HepG2 (cell line): Measurements from ENCODE around the gene MAP2K7. TPM values are rescaled to one million over a fixed set of nuclear protein-coding genes. Genes with fewer than 3 reads are reported as not detected.
A peak's percentile ranks its signal among the peaks of the same experiment; 100 is the strongest.

Experiments used
- ATF6 ChIP-seq: sonication (generic); formaldehyde crosslinking; conservative IDR thresholded peaks from 2 replicates; pipeline ENCODE4 v1.4.0; 2020; ENCODE audit warnings: missing genetic modification reagents
- BCL6 ChIP-seq: IDR thresholded peaks from 2 replicates; pipeline ENCODE4 v1.6.1; 2016; ENCODE audit warnings: missing genetic modification reagents, missing compliant biosample characterization
- FOXP4 ChIP-seq: sonication (generic); formaldehyde crosslinking; IDR thresholded peaks from 2 replicates; pipeline ENCODE4 v1.4.0; 2020; ENCODE audit warnings: missing genetic modification reagents
- GPBP1L1 ChIP-seq: sonication (generic); formaldehyde crosslinking; IDR thresholded peaks from 2 replicates; pipeline ENCODE4 v1.5.0; 2020; ENCODE audit warnings: mild to moderate bottlenecking, missing genetic modification reagents
- HMGXB4 ChIP-seq, 2 experiments: sonication (generic) in 1 of 2; formaldehyde crosslinking in 1 of 2; IDR thresholded peaks; 2 replicates each; pipeline versions ENCODE4 v1.4.0 to v1.6.1; 2018 to 2020; ENCODE audit warnings: missing genetic modification reagents in 2 of 2, borderline replicate concordance in 1 of 2, low read depth in 1 of 2, mild to moderate bottlenecking in 1 of 2, missing biosample characterization in 1 of 2
- KLF11 ChIP-seq: IDR thresholded peaks from 2 replicates; pipeline ENCODE4 v1.6.1; 2016; ENCODE audit warnings: missing compliant biosample characterization
- PRPF4 ChIP-seq: fragments of 200-400 bp; formaldehyde crosslinking; IDR thresholded peaks from 2 replicates; pipeline ENCODE4 v1.6.1; 2016; ENCODE audit warnings: low read length, low read depth; ENCODE audit not compliant: poor library complexity, severe bottlenecking
- RFX5 ChIP-seq: IDR thresholded peaks from 2 replicates; pipeline ENCODE4 v1.6.1; 2011; ENCODE audit warnings: low read depth, low read length, improper control_type of control experiment
- SUZ12 ChIP-seq: fragments of 150-350 bp; IDR thresholded peaks from 2 replicates; pipeline ENCODE4 v1.6.1; 2014; ENCODE audit warnings: low read depth, low read length
- THAP8 ChIP-seq: sonication (generic); formaldehyde crosslinking; IDR thresholded peaks from 2 replicates; pipeline ENCODE4 v1.5.1; 2020; ENCODE audit warnings: missing genetic modification reagents, mild to moderate bottlenecking, borderline replicate concordance
- ZBTB39 ChIP-seq: sonication (generic); formaldehyde crosslinking; IDR thresholded peaks from 2 replicates; pipeline ENCODE4 v1.5.0; 2020; ENCODE audit warnings: missing genetic modification reagents
- ZNF367 ChIP-seq: sonication (generic); formaldehyde crosslinking; IDR thresholded peaks from 2 replicates; pipeline ENCODE4 v1.4.0; 2020; ENCODE audit warnings: missing genetic modification reagents, borderline replicate concordance
- ZNF382 ChIP-seq: sonication (generic); formaldehyde crosslinking; IDR thresholded peaks from 2 replicates; pipeline ENCODE4 v1.5.0; 2020; ENCODE audit warnings: missing genetic modification reagents, mild to moderate bottlenecking, borderline replicate concordance
- ZNF44 ChIP-seq: sonication (generic); formaldehyde crosslinking; IDR thresholded peaks from 2 replicates; pipeline ENCODE4 v1.5.1; 2020; ENCODE audit warnings: mild to moderate bottlenecking, missing genetic modification reagents
- ZNF556 ChIP-seq: sonication (generic); formaldehyde crosslinking; IDR thresholded peaks from 2 replicates; pipeline ENCODE4 v1.4.0; 2020; ENCODE audit warnings: mild to moderate bottlenecking, missing genetic modification reagents, borderline replicate concordance
- ZSCAN31 ChIP-seq: sonication (generic); formaldehyde crosslinking; IDR thresholded peaks from 2 replicates; pipeline ENCODE4 v1.5.0; 2020; ENCODE audit warnings: low read depth, mild to moderate bottlenecking, missing genetic modification reagents
- polyA plus RNA-seq, 8 experiments: library from polyadenylated mRNA; depleted of rRNA in 3 of 8; stranded (reverse) in 7 of 8; unstranded in 1 of 8; fragments of >200 nt; fragmentation: Illumina TruSeq in 4 of 8; extraction: Trizol in 4 of 8; gene quantifications; 2 replicates each; pipeline versions ENCODE4 v1.2.1 to v1.2.3, GENCODE V29; 2011 to 2016; ENCODE audit warnings: low read depth in 4 of 8, missing spikeins in 1 of 8, mixed read lengths in 1 of 8; ENCODE audit not compliant: insufficient read depth in 1 of 8
- total RNA-seq, 5 experiments: library from RNA; depleted of rRNA; stranded (reverse); fragments of >200 nt; fragmentation: Illumina TruSeq; extraction: Trizol; gene quantifications; 2 replicates each; pipeline ENCODE4 v1.2.3, GENCODE V29; 2016; ENCODE audit warnings: low read depth in 1 of 5

The MAP2K7 gene
- total and polyA plus RNA-seq, 2 of the 13 experiments (the other 11 are each of a cell fraction or from before 2014, with no cell fraction given): 9.0 to 10.8 TPM

GRCh38 chr19:7916103-7916954, 12.7 kb downstream of the MAP2K7 start (continued):
- no peak for TF ChIP-seq GPBP1L1 (CRISPR knock-in tag)
- 0 out of 2 replicates have a peak, but pooled peaks have one; percentile 16 for TF ChIP-seq ZBTB39 (CRISPR knock-in tag)
- no peak for TF ChIP-seq BCL6 (CRISPR knock-in tag)
- no peak for TF ChIP-seq RFX5
- TF ChIP-seq KLF11 (CRISPR knock-in tag): no peak
- peak in 1 of 2 experiments; percentile 60; a peak in 1 of 4 replicates for TF ChIP-seq HMGXB4 (CRISPR knock-in tag; IDR thresholded peaks at IDR 0.05; ENCODE audit: borderline replicate concordance in 1 of 2, low read depth in 1 of 2)
- TF ChIP-seq ZNF556 (CRISPR knock-in tag): peak; percentile 70; the same call in 1 of the 2 replicates
- no peak for TF ChIP-seq THAP8
- no peak for TF ChIP-seq ZSCAN31
- TF ChIP-seq FOXP4 (CRISPR knock-in tag): no peak
- TF ChIP-seq SUZ12: no peak
- TF ChIP-seq ZNF367 (CRISPR knock-in tag): no peak
- TF ChIP-seq ZNF44: no peak
- TF ChIP-seq ZNF382 (CRISPR knock-in tag): no peak
- TF ChIP-seq PRPF4: no peak
- no peak for TF ChIP-seq ATF6 (CRISPR knock-in tag)
